ENCODE data around the gene ST14. TPM values are rescaled to one million over a fixed set of nuclear protein-coding genes. Genes with fewer than 3 reads are reported as not detected.

ST14 gene
- total RNA-seq, 1 donor from 2014 or later, result 43.2 TPM

DNA sequence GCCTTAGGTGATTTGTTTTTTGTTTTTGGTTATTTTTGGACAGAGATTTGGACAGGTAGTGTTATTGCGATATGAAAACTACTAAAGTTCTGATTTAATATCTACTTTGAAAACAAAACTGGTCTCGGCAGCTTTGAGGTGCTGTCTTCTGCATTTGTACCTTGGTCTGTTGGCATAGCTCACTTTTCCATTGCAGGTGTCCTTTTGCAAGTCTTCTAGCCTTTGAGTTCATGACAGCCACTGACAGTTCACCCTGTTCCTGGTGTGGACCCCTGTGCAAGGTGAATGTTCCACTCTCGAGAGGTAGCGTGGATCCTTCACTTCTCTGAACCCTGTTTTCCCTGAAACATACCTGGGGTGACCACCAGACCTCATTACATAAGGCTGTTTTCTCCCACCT, 44.9 kb upstream of the ST14 start:
- Histone ChIP-seq H3K36me3 (peaks cover 0 to 22% of the 10 kb centered on the region in 2 donors), H3K27me3 (no peaks in the 10 kb centered on the region), H3K27ac (no peak overlapping the region), H3K4me3 (no peak overlapping the region), H3K4me1 (no peaks in the 10 kb centered on the region), H3K9me3 (no peaks in the 10 kb centered on the region)
- TF ChIP-seq POLR2A (IDR thresholded peaks at IDR 0.05) (no peak), CTCF (IDR thresholded peaks at IDR 0.05) (no peak), POLR2AphosphoS5 (IDR thresholded peaks at IDR 0.05; ENCODE audit: insufficient read depth in 1 of 2, low read depth in 1 of 2) (no peak)
- DNase-seq (ENCODE audit: extremely low spot score in 2 of 2), result no peak
- intact Hi-C loops (cut with DNase I), result no loop called here

- H3K36me3 ChIP-seq, result peaks cover 0 to 20% of the 10 kb centered on the region in 2 donors
- H3K27me3 ChIP-seq, result no peaks in the 10 kb centered on the region
- no peaks in the 10 kb centered on the region for H3K4me1 ChIP-seq
- no peak for DNase-seq (ENCODE audit: extremely low spot score in 2 of 2)
- no peak overlapping the region for H3K27ac ChIP-seq
- no peak for TF ChIP-seq POLR2A (IDR thresholded peaks at IDR 0.05)
- H3K4me3 ChIP-seq, result no peak overlapping the region
- no peaks in the 10 kb centered on the region for H3K9me3 ChIP-seq
- intact Hi-C loops (cut with DNase I), result no loop called here
Measured at GRCh38 chr11:130115218-130115617, 44.4 kb upstream of the ST14 start.

DNA sequence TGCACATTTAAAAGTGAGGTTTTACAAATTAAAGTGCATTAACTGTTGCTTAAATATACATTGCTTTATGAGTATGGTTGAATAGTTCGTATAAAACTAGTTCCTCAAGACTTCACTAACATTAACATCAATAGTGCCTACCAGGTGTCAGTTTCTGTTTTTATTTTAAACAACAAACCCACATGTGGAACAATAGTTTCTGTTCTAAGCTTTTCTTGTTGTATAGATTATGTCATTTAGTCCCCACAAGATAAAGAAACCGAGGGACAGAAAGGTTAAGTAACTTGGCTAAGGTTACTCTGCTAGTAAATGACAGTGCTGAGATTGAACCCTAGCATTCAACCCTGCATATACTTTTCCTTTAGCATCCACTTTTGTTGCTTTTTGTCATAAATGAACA, 41.4 kb upstream of the ST14 start:
- Histone ChIP-seq H3K4me1 (peaks cover 1% of the 10 kb centered on the region), H3K9me3 (no peaks in the 10 kb centered on the region), H3K4me3 (no peak overlapping the region), H3K36me3 (peaks cover 0 to 12% of the 10 kb centered on the region in 2 donors), H3K27me3 (no peaks in the 10 kb centered on the region), H3K27ac (no peak overlapping the region)
- TF ChIP-seq POLR2A (IDR thresholded peaks at IDR 0.05), result no peak
- no peak for TF ChIP-seq CTCF (IDR thresholded peaks at IDR 0.05)
- no peak for TF ChIP-seq POLR2AphosphoS5 (IDR thresholded peaks at IDR 0.05; ENCODE audit: insufficient read depth in 1 of 2, low read depth in 1 of 2)
- DNase-seq (ENCODE audit: extremely low spot score in 2 of 2), result no peak
- intact Hi-C loops (cut with DNase I), result no loop called here

DNA sequence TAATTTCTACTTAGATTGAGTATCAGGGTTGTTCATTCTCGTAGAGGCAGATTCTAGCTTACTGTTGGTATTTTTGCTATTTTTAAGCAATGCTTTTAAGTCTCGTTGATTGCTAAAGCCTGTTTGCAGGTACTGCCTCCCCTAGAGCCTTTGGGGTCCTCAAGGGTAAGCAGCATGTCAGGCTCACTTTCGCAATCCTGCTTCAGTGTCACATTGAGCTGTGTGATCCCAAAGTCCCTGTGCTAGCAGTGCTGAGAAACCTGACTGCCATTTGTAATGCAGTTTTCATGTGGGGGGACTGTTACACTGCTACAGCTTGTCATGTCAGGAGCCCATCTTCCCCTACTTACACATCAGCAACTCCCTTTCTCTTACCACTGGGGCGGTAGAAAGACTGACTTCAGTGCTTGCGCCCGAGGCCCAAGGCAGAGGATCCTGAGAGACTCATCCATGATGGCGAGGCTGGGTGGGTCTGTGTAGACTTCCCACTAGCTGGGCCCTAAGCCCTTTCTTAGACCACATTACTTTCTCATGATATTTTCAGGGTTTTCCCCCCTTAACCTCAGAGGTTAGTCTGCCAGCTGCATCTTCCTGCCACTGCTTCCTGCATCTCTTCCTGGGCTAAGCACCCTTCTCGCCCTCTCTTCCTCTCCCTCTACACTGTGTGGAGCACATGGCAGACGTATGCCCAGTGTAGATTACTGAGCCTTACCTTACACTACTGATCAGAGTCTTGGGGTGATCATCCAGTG, 40.8 kb upstream of the ST14 start:
- Histone ChIP-seq H3K9me3 (no peaks in the 10 kb centered on the region), H3K27me3 (no peaks in the 10 kb centered on the region), H3K4me3 (no peak overlapping the region), H3K36me3 (peaks cover 0 to 19% of the 10 kb centered on the region in 2 donors), H3K27ac (no peak overlapping the region), H3K4me1 (peaks cover 8% of the 10 kb centered on the region)
- intact Hi-C loops (cut with DNase I), result no loop called here
- no peak for DNase-seq (ENCODE audit: extremely low spot score in 2 of 2)
- TF ChIP-seq CTCF (IDR thresholded peaks at IDR 0.05), result no peak

DNA sequence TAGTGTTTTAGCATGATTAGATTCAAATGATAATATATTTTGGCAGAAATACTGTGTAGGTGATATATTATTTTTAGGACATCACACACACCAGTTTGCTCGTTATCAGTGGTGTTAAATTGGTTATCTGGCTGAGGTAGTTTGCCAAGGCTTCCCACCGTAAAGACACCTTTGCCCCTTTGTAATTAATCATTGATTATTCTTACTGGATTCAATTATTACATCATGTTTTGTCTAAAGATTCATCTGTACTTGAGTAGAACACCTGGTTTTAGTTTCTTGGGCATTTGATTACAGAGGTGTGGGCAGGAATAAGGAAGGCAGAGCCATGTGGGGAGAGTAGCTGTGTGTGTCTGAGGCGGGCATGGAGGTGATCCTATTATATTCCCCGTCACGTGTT, 39.5 kb upstream of the ST14 start:
- H3K27ac ChIP-seq, result no peak overlapping the region
- TF ChIP-seq CTCF (IDR thresholded peaks at IDR 0.05) (no peak), POLR2A (IDR thresholded peaks at IDR 0.05) (no peak), POLR2AphosphoS5 (IDR thresholded peaks at IDR 0.05; ENCODE audit: insufficient read depth in 1 of 2, low read depth in 1 of 2) (no peak)
- intact Hi-C loops (cut with DNase I), result loop anchor here (5.0 kb wide), 1 partner anchor 48 kb away; no protein-coding TSS in a partner anchor
- H3K36me3 ChIP-seq, result peaks cover 0 to 19% of the 10 kb centered on the region in 2 donors
- DNase-seq (ENCODE audit: extremely low spot score in 2 of 2), result no peak
- no peaks in the 10 kb centered on the region for H3K27me3 ChIP-seq
- H3K4me1 ChIP-seq, result peaks cover 19% of the 10 kb centered on the region
- no peak overlapping the region for H3K4me3 ChIP-seq
- H3K9me3 ChIP-seq, result no peaks in the 10 kb centered on the region

Measured in vagina (tissue), 2 donors.